Ishikawa (cell line): Measurements from ENCODE around the gene HTR2A.

Experiments
- CREB1 ChIP-seq: IDR thresholded peaks from 2 replicates; pipeline ENCODE4 v1.6.1; 2012; ENCODE audit warnings: low read depth
- NFIC ChIP-seq: IDR thresholded peaks from 2 replicates; pipeline ENCODE4 v1.6.1; 2012
- REST ChIP-seq: IDR thresholded peaks from 2 replicates; pipeline ENCODE4 v1.6.1; 2012; ENCODE audit warnings: low read depth, mild to moderate bottlenecking

- TF ChIP-seq NFIC (no peak), REST (no peak), CREB1 (no peak)
Measured at GRCh38 chr13:46846726-46847125, 50.1 kb downstream of the HTR2A start.
